Measurements from ENCODE around the gene SYNJ1. TPM values are rescaled to one million over a fixed set of nuclear protein-coding genes. Genes with fewer than 3 reads are reported as not detected.

The SYNJ1 gene
- total RNA-seq, 1 donor, result 6.2 TPM

GRCh38 chr21:32712043-32712442 is 15.8 kb downstream of the SYNJ1 start:
- Histone ChIP-seq H3K9me3 (ENCODE audit: low read depth, low read length) (no peaks in the 10 kb centered on the region), H2AFZ (ENCODE audit: low read length) (no peak overlapping the region), H3K27ac (ENCODE audit: low read depth, low read length) (no peak overlapping the region), H3K79me2 (ENCODE audit: insufficient read depth, low read length) (peaks cover 5% of the 10 kb centered on the region), H3K27me3 (ENCODE audit: insufficient read depth, low read length) (no peaks in the 10 kb centered on the region), H3K4me3 (ENCODE audit: insufficient read depth, low read length) (no peak overlapping the region), H3K36me3 (ENCODE audit: insufficient read depth, low read length) (no peaks in the 10 kb centered on the region), H4K20me1 (ENCODE audit: insufficient read depth, low read length) (no peaks in the 10 kb centered on the region), H3K4me1 (ENCODE audit: insufficient read depth, low read length) (no peaks in the 10 kb centered on the region), H3K4me2 (ENCODE audit: insufficient read depth, low read length) (no peak overlapping the region)
- TF ChIP-seq CTCF (IDR thresholded peaks at IDR 0.05; ENCODE audit: extremely low read depth, low read depth, low read length), result no peak
- DNase-seq (ENCODE audit: insufficient read length, low spot score, missing footprints), result no peak

- Histone ChIP-seq H3K4me3 (ENCODE audit: insufficient read depth, low read length) (no peak overlapping the region), H3K4me2 (ENCODE audit: insufficient read depth, low read length) (no peak overlapping the region), H3K27me3 (ENCODE audit: insufficient read depth, low read length) (no peaks in the 10 kb centered on the region), H2AFZ (ENCODE audit: low read length) (no peak overlapping the region), H3K27ac (ENCODE audit: low read depth, low read length) (no peak overlapping the region), H3K4me1 (ENCODE audit: insufficient read depth, low read length) (no peaks in the 10 kb centered on the region), H3K9me3 (ENCODE audit: low read depth, low read length) (no peaks in the 10 kb centered on the region), H3K36me3 (ENCODE audit: insufficient read depth, low read length) (no peaks in the 10 kb centered on the region), H4K20me1 (ENCODE audit: insufficient read depth, low read length) (no peaks in the 10 kb centered on the region), H3K79me2 (ENCODE audit: insufficient read depth, low read length) (peaks cover 6% of the 10 kb centered on the region)
- DNase-seq (ENCODE audit: insufficient read length, low spot score, missing footprints), result no peak
- no peak for TF ChIP-seq CTCF (IDR thresholded peaks at IDR 0.05; ENCODE audit: extremely low read depth, low read depth, low read length)
Observed at GRCh38 chr21:32710987-32711386, 16.8 kb downstream of the SYNJ1 start.

GRCh38 chr21:32710069-32710784 is 17.6 kb downstream of the SYNJ1 start:
- Histone ChIP-seq H3K4me3 (ENCODE audit: insufficient read depth, low read length) (no peak overlapping the region), H4K20me1 (ENCODE audit: insufficient read depth, low read length) (no peaks in the 10 kb centered on the region), H3K79me2 (ENCODE audit: insufficient read depth, low read length) (peaks cover 8% of the 10 kb centered on the region), H2AFZ (ENCODE audit: low read length) (no peak overlapping the region), H3K9me3 (ENCODE audit: low read depth, low read length) (no peaks in the 10 kb centered on the region), H3K4me2 (ENCODE audit: insufficient read depth, low read length) (no peak overlapping the region), H3K27me3 (ENCODE audit: insufficient read depth, low read length) (no peaks in the 10 kb centered on the region), H3K36me3 (ENCODE audit: insufficient read depth, low read length) (no peaks in the 10 kb centered on the region), H3K4me1 (ENCODE audit: insufficient read depth, low read length) (no peaks in the 10 kb centered on the region), H3K27ac (ENCODE audit: low read depth, low read length) (no peak overlapping the region)
- no peak for DNase-seq (ENCODE audit: insufficient read length, low spot score, missing footprints)
- no peak for TF ChIP-seq CTCF (IDR thresholded peaks at IDR 0.05; ENCODE audit: extremely low read depth, low read depth, low read length)

- Histone ChIP-seq H3K4me3 (ENCODE audit: insufficient read depth, low read length) (no peak overlapping the region), H4K20me1 (ENCODE audit: insufficient read depth, low read length) (no peaks in the 10 kb centered on the region), H3K27me3 (ENCODE audit: insufficient read depth, low read length) (no peaks in the 10 kb centered on the region), H3K9me3 (ENCODE audit: low read depth, low read length) (no peaks in the 10 kb centered on the region), H2AFZ (ENCODE audit: low read length) (no peak overlapping the region), H3K36me3 (ENCODE audit: insufficient read depth, low read length) (no peaks in the 10 kb centered on the region), H3K4me2 (ENCODE audit: insufficient read depth, low read length) (no peak overlapping the region), H3K79me2 (ENCODE audit: insufficient read depth, low read length) (peaks cover 10% of the 10 kb centered on the region), H3K4me1 (ENCODE audit: insufficient read depth, low read length) (no peaks in the 10 kb centered on the region), H3K27ac (ENCODE audit: low read depth, low read length) (no peak overlapping the region)
- no peak for DNase-seq (ENCODE audit: insufficient read length, low spot score, missing footprints)
- TF ChIP-seq CTCF (IDR thresholded peaks at IDR 0.05; ENCODE audit: extremely low read depth, low read depth, low read length), result no peak
Observed at GRCh38 chr21:32708069-32708468, 19.7 kb downstream of the SYNJ1 start.

Measured in osteoblast (primary cell).